DND-41 (cell line): ENCODE measurements around the gene TASOR.
"Not testable (repeated sequence)": the region's sequence is repeated elsewhere in the genome, so short reads cannot be mapped to it uniquely, and the experiment has no call there.

Experiments
- ATAC-seq: fragments of 200-7000 bp; cut with Tn5 transposase; 3 replicates; pipeline ENCODE4 v1.9.1; 2021; ENCODE audit warnings: low read depth; ENCODE audit not compliant: insufficient read depth
- DNase-seq: peaks from one replicate; pipeline ENCODE4 v3.0.0-alpha.2; 2020
- H2AFZ ChIP-seq: 2 replicates; pipeline ENCODE4 v1.6.0; 2012; ENCODE audit warnings: low read depth, low read length
- H3K27ac ChIP-seq: 2 replicates; pipeline ENCODE4 v1.5.1; 2012; ENCODE audit warnings: low read length, inconsistent platforms
- H3K27me3 ChIP-seq: fragments of 200-600 bp; sonication (generic); 2 replicates; pipeline ENCODE4 v1.6.0; 2012; ENCODE audit warnings: low read length, mild to moderate bottlenecking, inconsistent platforms; ENCODE audit not compliant: insufficient read depth, poor library complexity
- H3K36me3 ChIP-seq: 2 replicates; pipeline ENCODE4 v1.5.1; 2012; ENCODE audit warnings: low read length, inconsistent platforms; ENCODE audit not compliant: insufficient read depth
- H3K4me1 ChIP-seq: 2 replicates; pipeline ENCODE4 v1.5.1; 2012; ENCODE audit warnings: mild to moderate bottlenecking, low read length; ENCODE audit not compliant: insufficient read depth
- H3K4me2 ChIP-seq: 2 replicates; pipeline ENCODE4 v1.6.0; 2012; ENCODE audit warnings: mild to moderate bottlenecking, moderate library complexity, low read length, inconsistent platforms; ENCODE audit not compliant: insufficient read depth
- H3K4me3 ChIP-seq, 2 experiments: fragments of 200-600 bp in 1 of 2; shearing (Covaris generic) in 1 of 2; 2 replicates each; pipeline ENCODE4 v1.5.1; 2012 to 2016; ENCODE audit warnings: inconsistent platforms in 2 of 2, low read length in 2 of 2, mild to moderate bottlenecking in 2 of 2, low read depth in 1 of 2, moderate library complexity in 1 of 2
- H3K79me2 ChIP-seq: 2 replicates; pipeline ENCODE4 v1.6.0; 2012; ENCODE audit warnings: low read length, inconsistent platforms; ENCODE audit not compliant: insufficient read depth
- H3K9ac ChIP-seq: 2 replicates; pipeline ENCODE4 v1.6.0; 2012; ENCODE audit warnings: low read depth, mild to moderate bottlenecking, inconsistent platforms, low read length, moderate library complexity
- H3K9me3 ChIP-seq: 2 replicates; pipeline ENCODE4 v1.5.1; 2012; ENCODE audit warnings: low read length, moderate library complexity, mild to moderate bottlenecking, inconsistent platforms; ENCODE audit not compliant: insufficient read depth, severe bottlenecking
- H4K20me1 ChIP-seq: 2 replicates; pipeline ENCODE4 v1.6.0; 2012; ENCODE audit warnings: low read length; ENCODE audit not compliant: insufficient read depth
- EZH2 ChIP-seq: IDR thresholded peaks from 3 replicates; pipeline ENCODE4 v1.6.1; 2012; ENCODE audit warnings: borderline replicate concordance, low read depth, mild to moderate bottlenecking, moderate library complexity, low read length, inconsistent platforms; ENCODE audit not compliant: severe bottlenecking
- TF ChIP-seq, protein P1 (sequence below): IDR thresholded peaks from 2 replicates; pipeline ENCODE4 v1.5.1; 2012; ENCODE audit warnings: borderline replicate concordance, low read length, moderate library complexity, mild to moderate bottlenecking; ENCODE audit not compliant: poor library complexity, severe bottlenecking; ENCODE audit errors: extremely low read depth

TASOR gene

DNA sequence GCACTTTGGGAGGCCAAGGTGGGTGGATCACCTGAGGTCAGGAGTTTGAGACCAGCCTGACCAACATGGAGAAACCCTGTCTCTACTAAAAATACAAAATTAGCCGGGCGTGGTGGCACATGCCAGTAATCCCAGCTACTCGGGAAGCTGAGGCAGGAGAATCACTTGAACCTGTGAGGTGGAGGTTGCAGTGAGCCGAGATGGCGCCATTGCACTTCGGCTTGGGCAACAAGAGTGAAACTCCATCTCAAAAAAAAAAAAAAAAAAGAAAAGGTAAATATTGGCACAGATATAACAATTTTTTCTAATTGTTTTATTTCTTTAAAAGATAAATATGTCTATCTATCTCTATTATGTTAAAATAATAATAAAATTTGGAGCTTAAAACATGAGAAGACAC, 24.3 kb upstream of the TASOR start:
- peak; percentile 35 for DNase-seq
- not testable (repeated sequence) for ATAC-seq

DNA sequence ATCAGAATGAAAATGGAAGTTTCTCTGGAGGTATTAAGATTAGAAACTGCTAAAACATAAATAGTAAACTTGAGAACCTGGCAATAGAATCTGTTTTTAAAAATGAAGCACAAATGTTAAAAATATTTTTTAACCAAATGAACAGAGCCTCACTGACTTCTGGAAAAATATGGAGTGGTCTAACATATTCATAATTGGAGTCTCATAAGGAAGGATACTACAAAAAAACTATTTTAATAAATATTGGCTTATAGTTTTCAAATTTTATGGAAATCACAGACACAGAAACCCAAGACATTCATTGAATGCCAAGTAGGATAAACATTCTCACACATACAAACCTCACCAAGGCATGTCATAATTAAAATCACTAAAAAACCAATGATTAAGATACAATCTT, 23.6 kb upstream of the TASOR start:
- Histone ChIP-seq H3K4me2 (no peak overlapping the region), H3K27ac (no peak overlapping the region), H3K9me3 (no peaks in the 10 kb centered on the region), H3K36me3 (no peaks in the 10 kb centered on the region), H4K20me1 (no peaks in the 10 kb centered on the region), H3K4me3 (no peak overlapping the region), H3K9ac (no peak overlapping the region), H2AFZ (no peak overlapping the region), H3K27me3 (no peaks in the 10 kb centered on the region), H3K4me1 (peaks cover 12% of the 10 kb centered on the region), H3K79me2 (no peaks in the 10 kb centered on the region)
- ATAC-seq: no peak
- no peak for DNase-seq
- TF ChIP-seq, protein P1, sequence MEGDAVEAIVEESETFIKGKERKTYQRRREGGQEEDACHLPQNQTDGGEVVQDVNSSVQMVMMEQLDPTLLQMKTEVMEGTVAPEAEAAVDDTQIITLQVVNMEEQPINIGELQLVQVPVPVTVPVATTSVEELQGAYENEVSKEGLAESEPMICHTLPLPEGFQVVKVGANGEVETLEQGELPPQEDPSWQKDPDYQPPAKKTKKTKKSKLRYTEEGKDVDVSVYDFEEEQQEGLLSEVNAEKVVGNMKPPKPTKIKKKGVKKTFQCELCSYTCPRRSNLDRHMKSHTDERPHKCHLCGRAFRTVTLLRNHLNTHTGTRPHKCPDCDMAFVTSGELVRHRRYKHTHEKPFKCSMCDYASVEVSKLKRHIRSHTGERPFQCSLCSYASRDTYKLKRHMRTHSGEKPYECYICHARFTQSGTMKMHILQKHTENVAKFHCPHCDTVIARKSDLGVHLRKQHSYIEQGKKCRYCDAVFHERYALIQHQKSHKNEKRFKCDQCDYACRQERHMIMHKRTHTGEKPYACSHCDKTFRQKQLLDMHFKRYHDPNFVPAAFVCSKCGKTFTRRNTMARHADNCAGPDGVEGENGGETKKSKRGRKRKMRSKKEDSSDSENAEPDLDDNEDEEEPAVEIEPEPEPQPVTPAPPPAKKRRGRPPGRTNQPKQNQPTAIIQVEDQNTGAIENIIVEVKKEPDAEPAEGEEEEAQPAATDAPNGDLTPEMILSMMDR: no peak
- no peak for TF ChIP-seq EZH2

More for the DNA sequence above, 24.3 kb upstream of the TASOR start:
- TF ChIP-seq, protein P1: peak; percentile 20
- not testable (repeated sequence) for H3K79me2 ChIP-seq, H3K27ac ChIP-seq, H4K20me1 ChIP-seq, H2AFZ ChIP-seq, H3K4me2 ChIP-seq, H3K9ac ChIP-seq, H3K27me3 ChIP-seq, H3K36me3 ChIP-seq, H3K9me3 ChIP-seq, H3K4me3 ChIP-seq
- peaks cover 12% of the 10 kb centered on the region for H3K4me1 ChIP-seq

DNA sequence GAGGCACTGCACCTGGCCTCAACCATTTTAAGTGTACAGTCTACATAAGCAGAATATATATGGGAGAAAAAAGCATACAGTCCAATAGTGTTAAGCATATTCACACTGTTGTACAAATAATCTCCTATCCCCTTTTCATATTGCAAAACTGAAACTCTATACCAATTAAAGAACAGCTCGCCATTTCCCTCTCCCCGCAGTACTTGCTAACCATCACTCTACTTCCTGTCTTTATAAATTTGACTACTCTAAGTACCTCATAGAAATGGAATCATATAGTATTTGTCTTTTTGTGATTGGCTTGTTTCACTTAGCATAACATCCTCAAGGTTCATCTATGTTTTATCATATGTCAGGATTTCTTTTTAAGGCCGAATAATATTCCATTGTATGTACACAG, 21.6 kb upstream of the TASOR start:
- Histone ChIP-seq H3K27me3 (no peaks in the 10 kb centered on the region), H4K20me1 (no peaks in the 10 kb centered on the region), H3K4me2 (no peak overlapping the region), H3K79me2 (no peaks in the 10 kb centered on the region), H3K4me3 (no peak overlapping the region), H3K4me1 (peaks cover 12% of the 10 kb centered on the region), H3K36me3 (no peaks in the 10 kb centered on the region), H2AFZ (no peak overlapping the region; the same call in 1 of the 2 replicates), H3K9ac (no peak overlapping the region), H3K9me3 (no peaks in the 10 kb centered on the region), H3K27ac (no peak overlapping the region; the same call in 1 of the 2 replicates)
- TF ChIP-seq, protein P1: no peak
- TF ChIP-seq EZH2: no peak
- DNase-seq: no peak
- ATAC-seq: no peak

DNA sequence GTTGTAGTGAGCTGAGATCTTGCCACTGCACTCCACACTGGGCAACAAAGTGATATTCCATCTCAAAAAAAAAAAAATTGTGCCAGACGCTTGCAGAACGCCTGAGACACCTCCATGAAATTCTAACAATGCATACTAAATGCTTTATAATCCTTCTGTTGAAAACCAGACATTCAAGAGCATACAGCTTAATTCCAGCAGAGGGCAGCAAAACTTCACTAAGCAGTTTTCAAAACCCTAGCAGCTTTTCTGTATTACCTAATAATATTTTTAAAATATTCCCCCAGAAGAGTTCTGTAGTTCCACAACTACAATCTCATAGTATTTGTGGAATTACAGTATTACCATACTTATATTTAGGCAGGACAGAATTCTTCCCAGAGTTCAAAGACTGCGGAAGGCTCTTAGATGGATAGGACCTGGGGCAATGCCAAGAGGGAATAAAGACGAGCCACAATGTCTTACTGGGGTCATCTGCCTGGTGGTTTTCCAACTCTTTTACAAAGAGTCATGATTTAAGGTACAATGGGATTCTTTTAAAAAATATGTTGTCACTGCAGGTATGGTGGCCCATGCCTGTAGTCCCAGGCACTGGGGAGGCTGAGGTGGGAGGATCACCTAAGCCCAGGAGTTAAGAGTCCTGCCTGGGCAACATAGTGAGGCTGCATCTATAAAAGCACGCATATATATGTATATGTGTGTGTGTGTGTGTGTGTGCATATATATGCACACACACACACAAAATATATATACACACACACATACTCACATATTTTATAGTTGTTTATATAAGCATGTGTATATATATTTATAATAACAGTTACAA, 19.6 kb upstream of the TASOR start:
- peak; percentile 61 for DNase-seq
- peak overlapping the region; percentile 40; the same call in 1 of the 2 replicates for H3K27ac ChIP-seq
- H3K9me3 ChIP-seq: no peaks in the 10 kb centered on the region
- no peaks in the 10 kb centered on the region for H3K27me3 ChIP-seq
- no peak overlapping the region for H3K9ac ChIP-seq
- no peaks in the 10 kb centered on the region for H3K36me3 ChIP-seq
- no peak overlapping the region for H3K4me3 ChIP-seq
- H3K4me1 ChIP-seq: peaks cover 12% of the 10 kb centered on the region
- H3K4me2 ChIP-seq: no peak overlapping the region
- peak; percentile 82 for ATAC-seq
- TF ChIP-seq, protein P1: peak; percentile 91
- no peak for TF ChIP-seq EZH2
- H4K20me1 ChIP-seq: no peaks in the 10 kb centered on the region
- no peak overlapping the region for H2AFZ ChIP-seq
- no peaks in the 10 kb centered on the region for H3K79me2 ChIP-seq
